HS-5 (cell line): ENCODE measurements around the gene BTN1A1.
A peak's percentile ranks its signal among the peaks of the same experiment; 100 is the strongest.
"Not testable (repeated sequence)": the region's sequence is repeated elsewhere in the genome, so short reads cannot be mapped to it uniquely, and the experiment has no call there.

ENCODE experiments used
- DNase-seq: peaks from one replicate; pipeline ENCODE4 v3.0.0-alpha.2; 2012; ENCODE audit warnings: low read depth

Gene BTN1A1

DNA sequence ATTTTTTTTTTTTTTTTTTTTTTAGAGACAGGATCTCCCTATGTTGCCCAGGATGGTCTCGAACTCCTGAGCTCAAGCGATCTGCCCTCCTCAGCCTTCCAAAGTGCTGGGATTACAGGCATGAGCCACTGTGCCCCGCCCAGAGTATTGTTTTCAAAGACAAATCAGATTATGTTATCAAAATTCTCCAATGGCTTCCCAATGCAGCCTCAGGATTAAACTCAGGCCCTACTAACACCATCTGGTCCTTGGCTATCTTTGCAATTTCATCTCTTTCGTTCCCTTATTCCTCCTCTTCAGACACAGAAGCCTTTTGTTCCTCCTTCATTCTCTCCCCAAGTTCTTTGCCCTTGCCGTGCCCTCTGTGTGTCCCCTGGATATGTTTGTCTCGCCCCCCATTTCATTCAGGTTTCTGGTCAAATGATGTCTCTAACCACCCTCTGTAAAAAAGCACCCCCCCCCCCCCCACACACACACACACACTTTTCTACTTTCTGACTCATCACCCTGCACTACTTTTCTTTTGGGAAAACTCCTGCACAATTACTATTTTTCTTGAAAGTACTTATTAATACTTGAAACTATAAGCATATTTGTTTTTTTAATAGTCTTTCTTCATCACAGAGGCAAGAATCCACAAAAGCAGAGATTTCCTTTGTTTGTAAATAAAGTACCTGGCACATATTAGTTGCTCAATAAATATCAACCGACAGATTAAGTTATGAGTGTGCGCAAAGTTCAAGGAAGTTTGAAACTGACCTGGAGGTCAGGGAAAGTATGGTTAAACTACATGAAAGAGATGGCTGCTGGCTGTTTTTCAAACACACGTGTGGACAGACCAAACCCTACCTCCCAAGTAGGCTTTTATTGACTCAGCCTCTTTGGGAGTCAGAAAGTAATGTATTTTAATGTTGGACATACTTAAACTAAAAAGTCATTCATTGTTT, 16.7 kb downstream of the BTN1A1 start:
- no peak for DNase-seq

DNA sequence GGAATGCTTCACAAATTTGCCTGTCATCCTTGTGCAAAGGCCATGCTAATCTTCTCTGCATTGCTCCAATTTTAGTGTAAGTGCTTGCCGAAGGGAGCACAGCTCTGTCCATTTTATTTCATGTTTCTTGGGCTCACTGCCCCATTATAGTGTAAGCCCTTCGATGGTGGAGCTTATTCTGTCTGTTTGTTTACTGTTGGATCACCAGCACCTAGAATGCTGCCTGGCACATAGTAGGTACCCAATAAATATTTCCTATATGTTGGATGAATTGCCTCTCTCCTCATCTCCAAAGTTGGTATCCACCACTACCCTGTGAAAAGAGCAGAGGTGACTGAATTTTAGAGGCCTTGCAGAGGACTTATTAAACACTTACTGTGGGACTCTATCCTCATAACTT, 19.3 kb downstream of the BTN1A1 start:
- DNase-seq, result no peak

- peak; percentile 49 for DNase-seq
Observed at GRCh38 chr6:26520237-26520849, 20.2 kb downstream of the BTN1A1 start.

- peak; percentile 70 for DNase-seq
Observed at GRCh38 chr6:26520850-26521599, 20.9 kb downstream of the BTN1A1 start.

DNA sequence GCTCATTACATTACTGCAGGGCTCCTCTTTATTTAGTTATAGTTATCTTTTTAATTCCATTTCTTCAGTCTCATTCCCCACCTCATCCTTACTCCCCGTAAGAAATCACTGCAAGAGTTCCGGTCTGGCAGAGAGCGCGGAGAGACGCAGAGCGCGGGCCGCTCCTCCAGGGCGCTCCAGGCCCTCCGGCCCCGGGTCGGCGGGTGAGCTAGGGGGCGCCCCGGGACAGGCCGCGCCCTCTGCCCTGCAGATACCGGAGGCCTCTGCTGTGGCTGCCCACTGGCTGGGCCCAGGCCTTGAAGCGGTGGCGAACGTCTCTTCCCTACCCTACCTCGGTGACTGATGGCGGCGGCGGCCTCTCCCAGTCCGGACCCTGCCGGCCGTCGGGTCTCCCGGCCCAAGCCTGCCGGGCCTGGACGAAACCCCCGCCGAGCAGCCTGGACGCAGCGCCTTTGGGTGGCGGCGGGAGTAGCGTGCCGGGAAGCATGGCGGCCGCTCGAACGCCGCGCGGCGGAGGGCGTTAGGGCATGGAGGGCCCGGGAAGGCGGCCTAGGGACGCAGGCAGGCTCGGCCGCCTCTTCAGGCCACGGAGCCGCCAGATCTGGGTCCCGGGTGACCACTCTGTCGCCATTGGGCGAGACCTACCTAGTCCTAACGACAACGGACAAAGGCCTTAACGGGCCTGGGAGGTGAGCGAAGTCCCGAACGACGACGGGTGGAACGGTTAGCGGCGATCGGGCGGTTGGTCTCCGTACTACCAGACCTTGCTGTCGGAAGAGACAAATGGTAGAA, 21.7 kb downstream of the BTN1A1 start:
- DNase-seq, result peak; percentile 58

DNA sequence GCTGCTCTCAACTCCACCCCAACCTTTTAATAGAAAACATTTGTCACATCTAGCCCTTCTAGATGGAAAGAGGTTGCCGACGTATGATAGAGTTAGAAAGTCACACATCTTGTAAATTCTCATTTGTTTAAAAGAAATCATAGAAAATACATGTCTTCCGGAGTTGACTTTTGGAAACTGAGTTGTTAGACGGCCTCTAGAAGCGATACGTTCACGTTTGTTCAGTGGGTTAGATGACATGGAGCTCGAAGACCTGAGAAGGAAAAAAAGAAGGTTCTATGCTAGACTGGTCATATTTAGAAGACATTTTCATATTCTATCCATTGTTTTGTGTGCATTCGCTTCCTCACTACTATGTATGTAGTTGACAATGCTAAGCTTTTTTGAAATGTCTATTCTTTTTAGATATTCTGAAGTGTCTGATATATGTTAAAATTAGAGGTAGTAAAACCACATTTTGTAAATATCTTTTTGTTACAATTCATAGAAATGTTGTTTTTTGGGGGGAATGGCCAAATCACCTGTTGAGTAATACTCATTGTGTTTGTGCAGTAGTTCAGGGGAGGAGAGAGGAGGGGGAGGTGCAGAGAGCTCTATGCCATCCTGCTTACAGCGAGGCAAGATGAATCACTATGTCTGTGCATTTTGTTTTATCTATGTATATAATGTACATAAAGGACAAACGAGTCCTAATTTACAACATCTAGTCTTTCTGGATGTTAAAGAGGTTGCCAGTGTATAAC, 22.6 kb downstream of the BTN1A1 start:
- DNase-seq, result peak; percentile 13

DNA sequence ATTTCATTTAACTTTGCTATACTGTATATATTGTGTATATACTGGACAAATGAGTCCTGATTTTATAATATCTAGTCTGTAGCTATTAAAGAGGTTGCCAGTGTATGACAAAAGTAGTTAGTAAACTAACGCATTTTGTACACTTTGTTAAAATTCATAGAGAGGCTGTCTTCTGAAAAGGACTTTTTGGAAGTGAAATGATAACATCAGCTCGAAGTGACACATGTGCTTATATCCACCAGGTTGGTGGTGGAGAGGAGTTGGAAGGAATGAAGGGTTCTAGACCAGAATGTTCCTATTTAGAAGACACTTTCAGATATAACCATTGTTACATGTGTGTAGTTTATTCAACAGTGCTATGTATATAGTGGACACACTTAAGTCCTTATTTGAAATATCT, 24.2 kb downstream of the BTN1A1 start:
- not testable (repeated sequence) for DNase-seq

GRCh38 chr6:26524722-26525370, 24.7 kb downstream of the BTN1A1 start:
- no peak for DNase-seq

- DNase-seq, result no peak
Observed at GRCh38 chr6:26525838-26526237, 25.7 kb downstream of the BTN1A1 start.

DNA sequence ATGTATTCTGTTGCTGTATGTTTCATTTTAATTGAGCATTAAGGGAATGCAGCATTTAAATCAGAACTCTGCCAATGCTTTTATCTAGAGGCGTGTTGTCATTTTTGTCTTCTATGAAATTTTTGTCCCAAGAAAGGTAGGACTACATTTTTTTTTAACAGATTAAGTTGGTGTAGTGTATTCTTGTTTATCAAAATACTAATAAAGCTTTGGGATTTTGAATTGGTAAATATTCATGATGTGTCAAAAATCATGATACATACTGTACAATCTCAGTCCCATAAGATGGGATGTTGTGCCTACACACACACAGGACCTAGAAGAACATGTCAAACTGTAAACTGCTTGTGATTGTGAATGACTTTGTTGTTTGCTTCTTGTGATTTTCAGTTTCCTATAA, 26.8 kb downstream of the BTN1A1 start:
- DNase-seq, result no peak

DNA sequence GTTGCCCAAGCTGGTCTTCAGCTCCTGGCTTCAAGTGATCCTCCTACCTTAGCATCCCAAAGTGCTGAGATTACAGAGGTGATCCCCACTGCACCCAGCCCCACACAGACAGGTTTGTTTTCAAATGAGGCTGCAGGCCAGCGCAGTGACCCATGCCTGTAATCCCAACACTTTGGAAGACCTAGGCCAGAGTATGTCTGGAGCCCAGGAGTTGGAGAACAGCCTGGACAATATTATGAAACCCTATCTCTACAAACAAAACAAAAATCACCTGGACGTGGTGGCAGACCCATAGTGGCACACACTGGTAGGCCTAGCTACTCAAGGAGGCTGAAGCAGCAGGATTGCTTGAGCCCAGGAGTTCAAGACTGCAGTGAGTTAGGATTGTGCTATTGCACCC, 30.1 kb downstream of the BTN1A1 start:
- DNase-seq, result no peak

GRCh38 chr6:26531897-26532296, 31.8 kb downstream of the BTN1A1 start:
- no peak for DNase-seq

- peak; percentile 96 for DNase-seq
Observed at GRCh38 chr6:26532699-26533531, 32.8 kb downstream of the BTN1A1 start.

GRCh38 chr6:26533532-26533931, 33.4 kb downstream of the BTN1A1 start:
- no peak for DNase-seq

- DNase-seq, result no peak
Observed at GRCh38 chr6:26534681-26535465, 34.8 kb downstream of the BTN1A1 start.

DNA sequence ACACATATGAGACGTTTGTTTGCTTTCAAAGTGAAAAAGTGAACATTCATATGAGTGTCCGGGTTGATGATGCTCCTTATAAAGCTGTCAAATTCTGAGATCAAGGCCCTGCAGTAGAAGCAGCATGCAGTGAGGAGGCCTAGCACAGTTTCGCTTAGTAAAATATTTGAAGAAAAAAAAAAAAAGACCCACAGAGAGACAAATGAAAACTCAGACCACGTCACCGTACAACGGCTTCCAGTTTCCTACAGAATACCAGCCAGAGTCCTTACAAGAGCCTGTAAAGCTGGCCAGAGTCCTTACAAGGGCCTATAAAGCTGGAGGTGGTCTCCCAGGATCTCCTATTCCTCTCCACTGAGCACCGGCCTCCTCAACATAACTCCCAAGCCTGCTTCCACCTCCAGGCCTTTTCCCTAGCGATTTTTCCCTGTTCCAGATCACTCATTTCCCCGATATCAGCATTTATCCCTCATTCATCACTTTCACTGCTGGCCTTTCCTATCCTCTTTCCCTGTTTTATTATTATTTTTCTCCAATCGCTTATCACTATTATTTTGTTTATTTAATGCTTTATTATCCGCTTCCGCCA, 36.6 kb downstream of the BTN1A1 start:
- DNase-seq, result no peak

DNA sequence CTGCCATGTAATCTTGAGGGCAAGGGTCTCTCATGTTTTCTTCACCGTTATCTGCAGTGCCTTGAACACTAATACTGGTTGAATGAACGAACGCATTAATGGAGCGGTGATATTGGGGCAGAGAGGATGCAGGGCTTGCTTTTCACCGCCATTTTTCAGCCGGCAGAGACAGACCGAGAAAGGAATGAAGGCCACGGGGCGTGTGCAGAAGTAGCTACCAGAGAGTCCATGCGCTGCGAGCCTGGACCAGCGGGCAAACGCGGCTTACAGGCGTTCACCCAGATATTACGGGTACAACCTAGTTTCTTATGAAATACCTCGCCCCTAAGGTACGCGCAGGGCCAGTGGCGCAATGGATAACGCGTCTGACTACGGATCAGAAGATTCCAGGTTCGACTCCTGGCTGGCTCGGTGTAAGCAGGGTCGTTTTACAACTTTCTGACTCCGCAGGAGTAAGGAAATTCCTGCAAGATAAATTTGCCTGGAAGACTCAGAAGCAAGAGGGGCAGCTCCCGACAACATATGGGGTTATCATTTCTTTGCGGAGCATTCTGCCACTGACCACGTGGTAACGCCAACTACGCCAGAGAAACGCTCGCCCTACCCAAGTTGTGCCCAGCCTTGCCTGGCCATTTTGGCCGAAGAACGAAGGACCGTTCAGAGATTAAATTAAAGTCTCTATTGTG, 37.2 kb downstream of the BTN1A1 start:
- peak; percentile 89 for DNase-seq
